Large intestine (tissue), 3 donors: ENCODE data around the gene CXXC5. TPM values are rescaled to one million over a fixed set of nuclear protein-coding genes. Genes with fewer than 3 reads are reported as not detected.

Experiments used
- DNase-seq, 2 donors: peaks; one replicate each; pipeline versions ENCODE4 v3.0.0 to v3.0.0-alpha.2; 2013
- H3K27ac ChIP-seq: one replicate; pipeline ENCODE4 v1.5.1; 2013; ENCODE audit warnings: low read length
- H3K27me3 ChIP-seq: 2 replicates; pipeline ENCODE4 v1.6.1; 2013; ENCODE audit warnings: low read length; ENCODE audit not compliant: control insufficient read depth, insufficient read depth
- H3K36me3 ChIP-seq: 2 replicates; pipeline ENCODE4 v1.6.1; 2013; ENCODE audit warnings: low read length; ENCODE audit not compliant: control insufficient read depth, insufficient read depth
- H3K4me1 ChIP-seq: one replicate; pipeline ENCODE4 v1.6.1; 2013; ENCODE audit warnings: low read length; ENCODE audit not compliant: control insufficient read depth, insufficient read depth
- H3K4me3 ChIP-seq: one replicate; pipeline ENCODE4 v1.5.1; 2013; ENCODE audit warnings: low read length
- H3K9me3 ChIP-seq: one replicate; pipeline ENCODE4 v1.6.1; 2013; ENCODE audit warnings: mild to moderate bottlenecking, low read depth, low read length, moderate library complexity; ENCODE audit not compliant: control insufficient read depth
- WGBS: methylation state at CpG from one replicate; pipeline ENCODE4 v1.1.5; 2013; ENCODE audit warnings: low lambda C conversion rate; ENCODE audit not compliant: insufficient coverage; 5-methylcytosine and 5-hydroxymethylcytosine counted together
- polyA plus RNA-seq: library from polyadenylated mRNA; unstranded; fragments of 120-200 nt; gene quantifications from one replicate; pipeline ENCODE4 v1.2.1, GENCODE V29; 2013

Gene CXXC5
- polyA plus RNA-seq, 1 donor: 70.3 TPM

- peak overlapping the region; percentile 47 for H3K4me3 ChIP-seq
- WGBS: no CpG with 5 or more reads among the region's 55 CpGs
- H3K27me3 ChIP-seq: no peaks in the 10 kb centered on the region
- peak; percentile 76 to 89 for DNase-seq
- peak overlapping the region; percentile 85 for H3K27ac ChIP-seq
- no peaks in the 10 kb centered on the region for H3K9me3 ChIP-seq
- no peaks in the 10 kb centered on the region for H3K36me3 ChIP-seq
- peaks cover 72% of the 10 kb centered on the region for H3K4me1 ChIP-seq
Measured at GRCh38 chr5:139696894-139697658, 48.9 kb downstream of the CXXC5 start.

- Histone ChIP-seq H3K27me3 (no peaks in the 10 kb centered on the region), H3K36me3 (no peaks in the 10 kb centered on the region), H3K27ac (peak overlapping the region; percentile 85), H3K4me3 (no peak overlapping the region), H3K9me3 (no peaks in the 10 kb centered on the region), H3K4me1 (peaks cover 68% of the 10 kb centered on the region)
- no CpG with 5 or more reads among the region's 13 CpGs for WGBS
- peak; percentile 67 to 80 for DNase-seq
Measured at GRCh38 chr5:139698490-139699146, 50.5 kb downstream of the CXXC5 start.

DNA sequence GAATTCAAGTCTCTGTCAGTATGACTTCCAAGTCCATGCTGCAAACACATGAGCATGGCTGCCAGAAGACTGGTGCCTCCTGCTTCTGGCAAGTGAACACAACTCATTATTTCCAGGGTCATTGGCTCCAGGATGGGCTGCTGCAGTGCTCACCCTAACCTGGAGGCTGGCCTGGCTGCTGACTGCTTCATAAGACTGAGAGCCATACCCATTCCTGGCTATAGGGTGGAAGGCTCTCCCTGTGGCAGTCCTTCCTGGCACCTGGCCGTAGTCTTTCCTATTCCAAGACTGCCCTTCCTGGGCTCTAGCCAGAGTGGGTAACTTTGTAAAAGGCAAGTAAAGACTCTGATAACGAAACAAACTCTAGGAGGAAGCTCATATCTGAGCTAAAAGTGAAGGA, 51.2 kb downstream of the CXXC5 start:
- Histone ChIP-seq H3K4me3 (no peak overlapping the region), H3K36me3 (no peaks in the 10 kb centered on the region), H3K27ac (peak overlapping the region; percentile 27), H3K9me3 (no peaks in the 10 kb centered on the region), H3K4me1 (peaks cover 62% of the 10 kb centered on the region), H3K27me3 (no peaks in the 10 kb centered on the region)
- WGBS: no CpG with 5 or more reads among the region's 2 CpGs
- no peak for DNase-seq

- WGBS: no CpG with 5 or more reads among the region's 3 CpGs
- peaks cover 54% of the 10 kb centered on the region for H3K4me1 ChIP-seq
Measured at GRCh38 chr5:139700711-139701055, 52.5 kb downstream of the CXXC5 start.

DNA sequence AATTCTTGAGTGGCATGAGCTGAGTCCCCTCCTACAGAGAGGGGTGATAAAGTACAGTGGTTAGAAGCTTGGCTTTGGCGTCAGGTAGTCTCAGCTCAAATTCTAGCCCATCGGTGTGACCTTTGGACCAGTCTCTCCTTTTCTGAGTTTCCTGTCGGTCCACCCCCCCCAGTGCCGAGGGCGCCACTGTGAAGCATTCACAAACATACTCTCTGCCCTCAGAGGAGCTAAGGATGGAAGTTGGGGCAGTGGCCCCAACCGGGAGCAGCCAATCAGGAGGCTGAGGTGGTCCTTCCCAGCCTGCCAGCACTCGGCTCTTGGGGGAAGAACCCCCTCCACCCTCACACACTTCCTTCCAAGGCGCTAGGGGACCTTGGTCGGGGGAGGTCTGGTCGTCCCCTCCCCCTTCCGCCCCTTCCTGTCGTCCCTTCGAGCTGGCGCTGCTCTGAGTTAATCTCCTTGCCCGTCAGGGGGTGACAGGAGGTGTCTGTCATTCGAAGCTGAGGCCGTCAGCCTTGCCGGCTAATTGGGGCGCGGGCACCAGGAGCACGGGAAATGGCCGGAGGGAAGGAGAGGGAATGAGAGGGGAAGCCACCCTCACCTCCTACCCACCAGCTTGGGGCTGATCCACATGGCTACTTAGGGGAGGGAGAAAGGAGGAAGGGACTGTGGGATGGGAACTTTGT, 53.0 kb downstream of the CXXC5 start:
- H3K27ac ChIP-seq: peak overlapping the region; percentile 59
- WGBS: no CpG with 5 or more reads among the region's 22 CpGs
- H3K4me1 ChIP-seq: peaks cover 54% of the 10 kb centered on the region
- H3K4me3 ChIP-seq: peak overlapping the region; percentile 5
- no peaks in the 10 kb centered on the region for H3K36me3 ChIP-seq
- peak; percentile 82 to 95 for DNase-seq
- no peaks in the 10 kb centered on the region for H3K27me3 ChIP-seq
- H3K9me3 ChIP-seq: no peaks in the 10 kb centered on the region

More at GRCh38 chr5:139700711-139701055, 52.5 kb downstream of the CXXC5 start:
- Histone ChIP-seq H3K4me3 (no peak overlapping the region), H3K36me3 (no peaks in the 10 kb centered on the region), H3K9me3 (no peaks in the 10 kb centered on the region), H3K27me3 (no peaks in the 10 kb centered on the region), H3K27ac (peak overlapping the region; percentile 59)
- no peak for DNase-seq

GRCh38 chr5:139702548-139702947, 54.4 kb downstream of the CXXC5 start:
- no peak for DNase-seq
- Histone ChIP-seq H3K9me3 (no peaks in the 10 kb centered on the region), H3K4me1 (peaks cover 47% of the 10 kb centered on the region), H3K4me3 (no peak overlapping the region), H3K36me3 (no peaks in the 10 kb centered on the region), H3K27ac (no peak overlapping the region), H3K27me3 (no peaks in the 10 kb centered on the region)
- WGBS: no CpG with 5 or more reads among the region's 3 CpGs

GRCh38 chr5:139704748-139705147, 56.6 kb downstream of the CXXC5 start:
- Histone ChIP-seq H3K27me3 (no peaks in the 10 kb centered on the region), H3K9me3 (no peaks in the 10 kb centered on the region), H3K4me1 (peaks cover 41% of the 10 kb centered on the region), H3K36me3 (no peaks in the 10 kb centered on the region), H3K27ac (no peak overlapping the region), H3K4me3 (no peak overlapping the region)
- WGBS: no CpG with 5 or more reads among the region's 4 CpGs
- DNase-seq: no peak

DNA sequence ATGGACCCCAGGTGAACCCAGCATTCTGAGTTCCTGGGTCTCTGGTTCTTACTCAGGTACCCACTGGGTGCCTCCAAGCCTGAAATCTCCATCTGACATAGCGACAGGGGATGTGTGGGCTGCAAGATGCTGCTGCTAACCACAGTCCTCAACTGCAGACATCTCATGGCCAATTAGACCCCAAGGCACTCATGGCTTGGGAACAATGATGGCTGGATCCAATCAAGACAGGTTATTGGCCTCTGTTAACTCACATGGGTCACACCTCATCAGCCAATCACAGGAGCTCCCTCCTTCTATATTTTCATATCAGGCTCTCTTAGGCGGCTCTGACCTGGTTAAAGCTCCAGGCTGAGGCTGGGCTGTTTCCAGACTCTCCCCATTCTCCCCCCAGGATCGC, 57.0 kb downstream of the CXXC5 start:
- Histone ChIP-seq H3K4me3 (no peak overlapping the region), H3K36me3 (no peaks in the 10 kb centered on the region), H3K4me1 (peaks cover 42% of the 10 kb centered on the region), H3K9me3 (peaks cover 3% of the 10 kb centered on the region), H3K27me3 (peaks cover 3% of the 10 kb centered on the region), H3K27ac (no peak overlapping the region)
- 100% methylated on average over 1 of the region's 3 CpGs for WGBS
- DNase-seq: peak in 1 of 2 donors; percentile 1

- Histone ChIP-seq H3K27ac (no peak overlapping the region), H3K36me3 (no peaks in the 10 kb centered on the region), H3K4me3 (no peak overlapping the region), H3K27me3 (peaks cover 8% of the 10 kb centered on the region), H3K4me1 (peaks cover 39% of the 10 kb centered on the region), H3K9me3 (peaks cover 4% of the 10 kb centered on the region)
- WGBS: 40% methylated on average over 1 of the region's 10 CpGs
- DNase-seq: peak in 1 of 2 donors; percentile 3
Measured at GRCh38 chr5:139705655-139706587, 57.8 kb downstream of the CXXC5 start.
